HEK293 (cell line): ENCODE results near the gene DPPA4.

Experiments
- CTCF ChIA-PET: fragments of 350-600 bp; formaldehyde crosslinking; extraction: SDS; loops from one replicate; lab custom pipeline; 2021; ENCODE audit warnings: antibody characterized with exemption; lab: Yijun Ruan, JAX
- POLR2A ChIA-PET: fragments of 300-600 bp; formaldehyde crosslinking; extraction: SDS; loops from one replicate; lab custom pipeline; 2020; ENCODE audit warnings: antibody characterized with exemption, inconsistent platforms; lab: Yijun Ruan, JAX
- H3K27ac ChIP-seq: fragments of 200-500 bp; sonication (Bioruptor generic); 2 replicates; pipeline ENCODE4 v1.5.1; 2014; ENCODE audit warnings: low read depth, low read length, control low read depth, inconsistent platforms; ENCODE audit errors: extremely low read depth
- H3K36me3 ChIP-seq, 2 experiments: fragments of 200-500 bp in 1 of 2; sonication (Bioruptor generic) in 1 of 2; 1 replicate in 1 of 2; 2 replicates in 1 of 2; pipeline ENCODE4 v1.5.1; 2014 to 2017; ENCODE audit warnings: inconsistent platforms in 2 of 2, low read length in 2 of 2; ENCODE audit not compliant: control insufficient read depth in 2 of 2, insufficient read depth in 1 of 2
- H3K4me1 ChIP-seq: fragments of 200-500 bp; sonication (Bioruptor generic); 2 replicates; pipeline ENCODE4 v1.5.1; 2014; ENCODE audit warnings: mild to moderate bottlenecking, low read length, inconsistent platforms; ENCODE audit not compliant: control insufficient read depth, insufficient read depth
- H3K4me3 ChIP-seq: 2 replicates; pipeline ENCODE4 v1.5.1; 2011; ENCODE audit warnings: low read depth, mild to moderate bottlenecking, control low read depth, low read length, moderate library complexity
- H3K9me3 ChIP-seq: fragments of 200-500 bp; sonication (Bioruptor generic); 2 replicates; pipeline ENCODE4 v1.5.1; 2014; ENCODE audit warnings: low read depth, low read length, inconsistent platforms; ENCODE audit not compliant: control insufficient read depth, insufficient read depth
- EGR2 ChIP-seq: fragments of 450-650 bp; formaldehyde crosslinking; IDR thresholded peaks from 2 replicates; pipeline ENCODE4 v1.5.1; 2016; ENCODE audit warnings: low read depth, missing biosample characterization, missing genetic modification characterization
- GFI1B ChIP-seq: fragments of 450-650 bp; formaldehyde crosslinking; IDR thresholded peaks from 2 replicates; pipeline ENCODE4 v1.5.1; 2016; ENCODE audit warnings: missing biosample characterization, missing genetic modification characterization
- GLI4 ChIP-seq: fragments of 450-650 bp; formaldehyde crosslinking; IDR thresholded peaks from 2 replicates; pipeline ENCODE4 v1.5.1; 2016; ENCODE audit warnings: missing biosample characterization, missing genetic modification characterization
- KLF10 ChIP-seq: fragments of 450-650 bp; IDR thresholded peaks from 2 replicates; pipeline ENCODE4 v1.5.1; 2018; ENCODE audit warnings: missing biosample characterization, mild to moderate bottlenecking, missing genetic modification characterization
- KLF7 ChIP-seq: fragments of 450-650 bp; formaldehyde crosslinking; IDR thresholded peaks from 2 replicates; pipeline ENCODE4 v1.5.1; 2016; ENCODE audit warnings: missing biosample characterization, missing genetic modification characterization, borderline replicate concordance
- MEIS1 ChIP-seq: sonication (generic); formaldehyde crosslinking; IDR thresholded peaks from 2 replicates; pipeline ENCODE4 v1.8.1; 2022; ENCODE audit warnings: missing genetic modification reagents, mild to moderate bottlenecking, borderline replicate concordance
- OSR2 ChIP-seq: fragments of 450-650 bp; formaldehyde crosslinking; IDR thresholded peaks from 2 replicates; pipeline ENCODE4 v1.5.1; 2016; ENCODE audit warnings: missing biosample characterization, missing genetic modification characterization
- PRDM6 ChIP-seq: fragments of 450-650 bp; formaldehyde crosslinking; IDR thresholded peaks from 2 replicates; pipeline ENCODE4 v1.5.1; 2017; ENCODE audit warnings: missing biosample characterization, missing genetic modification characterization
- YY1 ChIP-seq: fragments of 450-650 bp; formaldehyde crosslinking; IDR thresholded peaks from 2 replicates; pipeline ENCODE4 v1.5.1; 2018; ENCODE audit warnings: missing biosample characterization, missing genetic modification characterization
- ZEB2 ChIP-seq: fragments of 450-650 bp; formaldehyde crosslinking; IDR thresholded peaks from 2 replicates; pipeline ENCODE4 v1.5.1; 2016; ENCODE audit warnings: missing biosample characterization, missing genetic modification characterization
- ZFP37 ChIP-seq: fragments of 450-650 bp; formaldehyde crosslinking; IDR thresholded peaks from 2 replicates; pipeline ENCODE4 v1.5.1; 2016; ENCODE audit warnings: missing biosample characterization, missing genetic modification characterization
- ZNF175 ChIP-seq: fragments of 450-650 bp; formaldehyde crosslinking; IDR thresholded peaks from 2 replicates; pipeline ENCODE4 v1.5.1; 2016; ENCODE audit warnings: missing biosample characterization, missing genetic modification characterization
- ZNF26 ChIP-seq: fragments of 450-650 bp; formaldehyde crosslinking; IDR thresholded peaks from 2 replicates; pipeline ENCODE4 v1.5.1; 2016; ENCODE audit warnings: missing biosample characterization, missing genetic modification characterization
- ZNF280C ChIP-seq: fragments of 450-650 bp; formaldehyde crosslinking; IDR thresholded peaks from 2 replicates; pipeline ENCODE4 v1.5.1; 2016; ENCODE audit warnings: missing biosample characterization, missing genetic modification characterization
- ZNF350 ChIP-seq: fragments of 450-650 bp; formaldehyde crosslinking; IDR thresholded peaks from 2 replicates; pipeline ENCODE4 v1.5.0; 2017; ENCODE audit warnings: missing biosample characterization, mild to moderate bottlenecking, missing genetic modification characterization
- ZNF433 ChIP-seq: fragments of 450-650 bp; formaldehyde crosslinking; IDR thresholded peaks from 2 replicates; pipeline ENCODE4 v1.5.1; 2016; ENCODE audit warnings: missing biosample characterization, missing genetic modification characterization, low read depth
- ZNF514 ChIP-seq: fragments of 450-650 bp; formaldehyde crosslinking; IDR thresholded peaks from 2 replicates; pipeline ENCODE4 v1.5.1; 2016; ENCODE audit warnings: missing biosample characterization, missing genetic modification characterization
- ZNF560 ChIP-seq: fragments of 450-650 bp; formaldehyde crosslinking; IDR thresholded peaks from 2 replicates; pipeline ENCODE4 v1.5.1; 2017; ENCODE audit warnings: missing biosample characterization, missing genetic modification characterization, borderline replicate concordance
- ZNF571 ChIP-seq: fragments of 450-650 bp; formaldehyde crosslinking; IDR thresholded peaks from 2 replicates; pipeline ENCODE4 v1.5.0; 2017; ENCODE audit warnings: missing biosample characterization, missing genetic modification characterization
- ZXDB ChIP-seq: fragments of 450-650 bp; formaldehyde crosslinking; IDR thresholded peaks from 2 replicates; pipeline ENCODE4 v1.5.1; 2016; ENCODE audit warnings: missing biosample characterization, missing genetic modification characterization

Gene DPPA4

GRCh38 chr3:109355625-109356441 is 18.5 kb upstream of the DPPA4 start:
- TF ChIP-seq MEIS1 (CRISPR knock-in tag) (no peak), ZEB2 (tag by site-specific recombination) (no peak), ZNF433 (tag by site-specific recombination) (no peak), OSR2 (tag by site-specific recombination) (no peak), ZNF571 (tag by site-specific recombination) (no peak), ZFP37 (tag by site-specific recombination) (no peak), ZNF26 (tag by site-specific recombination) (no peak), ZNF514 (tag by site-specific recombination) (no peak), ZNF280C (tag by site-specific recombination) (no peak), GLI4 (tag by site-specific recombination) (no peak)
- TF ChIP-seq, all 188 proteins: peak for 0
- H3K4me1 ChIP-seq = no peaks in the 10 kb centered on the region
- ChIA-PET POLR2A (no interaction called here), CTCF (no interaction called here)
- H3K27ac ChIP-seq = no peak overlapping the region
- H3K9me3 ChIP-seq = no peaks in the 10 kb centered on the region
- no peaks in the 10 kb centered on the region for H3K36me3 ChIP-seq
- no peak overlapping the region for H3K4me3 ChIP-seq

GRCh38 chr3:109353057-109353456 is 15.7 kb upstream of the DPPA4 start:
- H3K4me1 ChIP-seq = no peaks in the 10 kb centered on the region
- ChIA-PET POLR2A (no interaction called here), CTCF (interaction anchor here (1.2 kb wide), 1 partner anchor 9 kb away, joined by 3 read pairs; no protein-coding TSS in a partner anchor)
- H3K9me3 ChIP-seq = no peaks in the 10 kb centered on the region
- no peaks in the 10 kb centered on the region for H3K36me3 ChIP-seq
- no peak overlapping the region for H3K4me3 ChIP-seq
- TF ChIP-seq GFI1B (tag by site-specific recombination) (no peak), ZNF571 (tag by site-specific recombination) (no peak), KLF7 (tag by site-specific recombination) (no peak), ZXDB (tag by site-specific recombination) (no peak), EGR2 (tag by site-specific recombination) (no peak), ZNF175 (tag by site-specific recombination) (no peak)
- no peak overlapping the region for H3K27ac ChIP-seq

GRCh38 chr3:109351231-109351630 is 13.9 kb upstream of the DPPA4 start:
- no peak overlapping the region for H3K27ac ChIP-seq
- no peaks in the 10 kb centered on the region for H3K36me3 ChIP-seq
- H3K4me1 ChIP-seq = no peaks in the 10 kb centered on the region
- no peaks in the 10 kb centered on the region for H3K9me3 ChIP-seq
- H3K4me3 ChIP-seq = no peak overlapping the region
- ChIA-PET CTCF (no interaction called here), POLR2A (no interaction called here)
- TF ChIP-seq PRDM6 (tag by site-specific recombination) (no peak), ZNF560 (tag by site-specific recombination) (no peak), ZNF350 (tag by site-specific recombination) (no peak), YY1 (no peak), KLF10 (tag by site-specific recombination) (no peak)
